ENCODE data around the gene E2F1. TPM values are rescaled to one million over a fixed set of nuclear protein-coding genes. Genes with fewer than 3 reads are reported as not detected.

E2F1 gene
- total RNA-seq, 2 experiments from 2014 or later: 128 to 148 TPM

DNA sequence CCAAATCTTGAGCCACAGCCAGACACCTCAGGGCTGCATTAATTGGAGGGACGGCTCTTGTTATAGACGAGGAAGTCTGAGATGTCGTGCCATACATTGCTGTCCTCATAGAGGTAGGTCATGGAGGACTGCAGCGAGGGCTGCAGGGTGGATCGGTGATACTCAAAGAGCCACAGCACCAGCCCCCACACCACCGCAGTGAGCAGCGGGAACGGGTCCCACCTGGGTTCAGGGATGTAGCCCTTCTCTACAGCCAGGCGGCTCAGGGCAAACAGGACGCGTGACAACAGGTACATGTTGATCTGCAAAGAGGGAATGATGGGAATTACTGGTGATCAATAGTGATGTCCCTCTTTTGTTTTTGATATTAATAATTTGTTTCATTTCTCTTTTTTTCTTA lies 21.5 kb upstream of the E2F1 start:
- no peak overlapping the region for H2AFZ ChIP-seq (ENCODE audit: low read length)
- H3K9me3 ChIP-seq (ENCODE audit: low read length): no peaks in the 10 kb centered on the region
- no peaks in the 10 kb centered on the region for H3K79me2 ChIP-seq (ENCODE audit: insufficient read depth, low read depth, low read length)
- no peak overlapping the region for H3K4me2 ChIP-seq (ENCODE audit: low read length)
- no peaks in the 10 kb centered on the region for H3K36me3 ChIP-seq (ENCODE audit: insufficient read depth, low read length)
- no peak overlapping the region for H3K27ac ChIP-seq (ENCODE audit: low read depth, low read length, poor library complexity, severe bottlenecking)
- TF ChIP-seq CTCF (conservative IDR thresholded peaks at IDR 0.05; ENCODE audit: low read length) (no peak), EZH2phosphoT487 (IDR thresholded peaks at IDR 0.05; ENCODE audit: borderline replicate concordance, low read depth, low read length) (no peak)
- H4K20me1 ChIP-seq (ENCODE audit: insufficient read depth, low read length): no peaks in the 10 kb centered on the region
- CTCF ChIA-PET (ENCODE audit: unreplicated experiment): no interaction called here
- H3K4me3 ChIP-seq (ENCODE audit: low read depth, low read length, poor library complexity, severe bottlenecking): no peak overlapping the region
- intact Hi-C loops (cut with micrococcal nuclease; ENCODE audit: unreplicated experiment): no loop called here
- no peaks in the 10 kb centered on the region for H3K9me2 ChIP-seq (ENCODE audit: insufficient read depth, low read length)
- DNase-seq (ENCODE audit: low spot score): no peak
- BruUV-seq (replicated peaks): no TSS peak
- POLR2A ChIA-PET: no interaction called here
- H3K4me1 ChIP-seq (ENCODE audit: insufficient read depth, low read length, poor library complexity, severe bottlenecking): peaks cover 5% of the 10 kb centered on the region

GRCh38 chr20:33704197-33704924 lies 18.2 kb upstream of the E2F1 start:
- intact Hi-C loops (cut with micrococcal nuclease; ENCODE audit: unreplicated experiment): no loop called here

More at GRCh38 chr20:33704197-33704924, 18.2 kb upstream of the E2F1 start:
- BruUV-seq (replicated peaks): no TSS peak
- no peak for DNase-seq (ENCODE audit: low spot score)
- TF ChIP-seq CTCF (conservative IDR thresholded peaks at IDR 0.05; ENCODE audit: low read length) (no peak), EZH2phosphoT487 (IDR thresholded peaks at IDR 0.05; ENCODE audit: borderline replicate concordance, low read depth, low read length) (no peak)
- no peaks in the 10 kb centered on the region for H3K36me3 ChIP-seq (ENCODE audit: insufficient read depth, low read length)
- CTCF ChIA-PET (ENCODE audit: unreplicated experiment): no interaction called here
- no peak overlapping the region for H2AFZ ChIP-seq (ENCODE audit: low read length)
- peaks cover 5% of the 10 kb centered on the region for H3K4me1 ChIP-seq (ENCODE audit: insufficient read depth, low read length, poor library complexity, severe bottlenecking)
- no peak overlapping the region for H3K27ac ChIP-seq (ENCODE audit: low read depth, low read length, poor library complexity, severe bottlenecking)
- POLR2A ChIA-PET: interaction anchor here (0.6 to 1.3 kb wide), 4 partner anchors 11 to 36 kb away, joined by 3 to 5 read pairs (median 4); no protein-coding TSS in a partner anchor
- H3K4me2 ChIP-seq (ENCODE audit: low read length): no peak overlapping the region
- H3K79me2 ChIP-seq (ENCODE audit: insufficient read depth, low read depth, low read length): no peaks in the 10 kb centered on the region
- H4K20me1 ChIP-seq (ENCODE audit: insufficient read depth, low read length): no peaks in the 10 kb centered on the region
- H3K9me3 ChIP-seq (ENCODE audit: low read length): no peaks in the 10 kb centered on the region
- no peaks in the 10 kb centered on the region for H3K9me2 ChIP-seq (ENCODE audit: insufficient read depth, low read length)
- H3K4me3 ChIP-seq (ENCODE audit: low read depth, low read length, poor library complexity, severe bottlenecking): no peak overlapping the region

Measured in OCI-LY7 (cell line).